ENCODE measurements around the gene DOK7. TPM values are rescaled to one million over a fixed set of nuclear protein-coding genes. Genes with fewer than 3 reads are reported as not detected.
A peak's percentile ranks its signal among the peaks of the same experiment; 100 is the strongest.

DOK7 gene
- total and polyA plus RNA-seq, 9 donors: 0.19 to 33.4 (median 2.2) TPM; not detected in 3

GRCh38 chr4:3519468-3520264 is 56.6 kb downstream of the DOK7 start:
- Histone ChIP-seq H3K27me3 (no peaks in the 10 kb centered on the region), H3K4me3 (no peak overlapping the region), H3K27ac (no peak overlapping the region), H3K36me3 (peaks cover 2% of the 10 kb centered on the region), H3K4me1 (ENCODE audit: insufficient read depth) (no peaks in the 10 kb centered on the region), H3K9me3 (no peaks in the 10 kb centered on the region)
- DNase-seq: peak in 2 of 5 donors; percentile 7 to 14
- TF ChIP-seq POLR2A (IDR thresholded peaks at IDR 0.05): no peak
- TF ChIP-seq EP300 (IDR thresholded peaks at IDR 0.05): no peak
- TF ChIP-seq CTCF (IDR thresholded peaks at IDR 0.05): no peak
- WGBS, 3 donors: 90 to 92% (median 92%) methylated on average over 23 of the region's 23 CpGs
- intact Hi-C loops (cut with DNase I): no loop called here

GRCh38 chr4:3520276-3520675 is 57.2 kb downstream of the DOK7 start:
- DNase-seq: peak in 2 of 5 donors; percentile 13 to 24

GRCh38 chr4:3520796-3521600 is 57.9 kb downstream of the DOK7 start:
- intact Hi-C loops (cut with DNase I): no loop called here
- DNase-seq: peak in 2 of 5 donors; percentile 15 to 25
- 88 to 92% (median 90%) methylated on average over 31 of the region's 31 CpGs for WGBS, 3 donors
- Histone ChIP-seq H3K9me3 (no peaks in the 10 kb centered on the region), H3K27me3 (no peaks in the 10 kb centered on the region), H3K27ac (no peak overlapping the region), H3K4me3 (no peak overlapping the region), H3K4me1 (ENCODE audit: insufficient read depth) (no peaks in the 10 kb centered on the region), H3K36me3 (peaks cover 2% of the 10 kb centered on the region)
- TF ChIP-seq POLR2A (IDR thresholded peaks at IDR 0.05): no peak
- TF ChIP-seq CTCF (IDR thresholded peaks at IDR 0.05): no peak
- no peak for TF ChIP-seq EP300 (IDR thresholded peaks at IDR 0.05)

More at GRCh38 chr4:3520276-3520675, 57.2 kb downstream of the DOK7 start:
- H3K27me3 ChIP-seq: no peaks in the 10 kb centered on the region
- no peaks in the 10 kb centered on the region for H3K4me1 ChIP-seq (ENCODE audit: insufficient read depth)
- no peaks in the 10 kb centered on the region for H3K9me3 ChIP-seq
- H3K36me3 ChIP-seq: peaks cover 2% of the 10 kb centered on the region
- TF ChIP-seq POLR2A (IDR thresholded peaks at IDR 0.05) (no peak), EP300 (IDR thresholded peaks at IDR 0.05) (no peak)
- no peak overlapping the region for H3K4me3 ChIP-seq
- no peak overlapping the region for H3K27ac ChIP-seq
- intact Hi-C loops (cut with DNase I): no loop called here
- WGBS, 3 donors: 82 to 89% (median 82%) methylated on average over 11 of the region's 11 CpGs

- no peak overlapping the region for H3K27ac ChIP-seq
- H3K4me3 ChIP-seq: no peak overlapping the region
- intact Hi-C loops (cut with DNase I): no loop called here
- H3K9me3 ChIP-seq: no peaks in the 10 kb centered on the region
- peaks cover 2% of the 10 kb centered on the region for H3K36me3 ChIP-seq
- no peaks in the 10 kb centered on the region for H3K4me1 ChIP-seq (ENCODE audit: insufficient read depth)
- WGBS, 3 donors: 90 to 92% (median 92%) methylated on average over 16 of the region's 16 CpGs
- TF ChIP-seq POLR2A (IDR thresholded peaks at IDR 0.05) (no peak), CTCF (IDR thresholded peaks at IDR 0.05) (no peak), EP300 (IDR thresholded peaks at IDR 0.05) (no peak)
- peak in 3 of 5 donors; percentile 7 to 34 (median 11) for DNase-seq
- no peaks in the 10 kb centered on the region for H3K27me3 ChIP-seq
These were observed 58.7 kb downstream of the DOK7 start for GRCh38 chr4:3521621-3522325.
